ENCODE results near the gene THNSL1. TPM values are rescaled to one million over a fixed set of nuclear protein-coding genes. Genes with fewer than 3 reads are reported as not detected.

Gene THNSL1
- total and polyA plus RNA-seq, 2 of the 13 experiments (the other 11 are each of a cell fraction or from before 2014, with no cell fraction given), result 1.3 to 3.8 TPM

GRCh38 chr10:25061711-25062449 lies 45.5 kb downstream of the THNSL1 start:
- Histone ChIP-seq H3K27me3 (ENCODE audit: control insufficient read depth in 1 of 2, insufficient read depth in 2 of 2, low read length in 2 of 2) (no peaks in the 10 kb centered on the region), H3K79me2 (ENCODE audit: insufficient read depth, low read length) (no peaks in the 10 kb centered on the region), H3K9me3 (ENCODE audit: low read length) (no peaks in the 10 kb centered on the region), H3K9ac (ENCODE audit: insufficient read depth, low read depth, low read length) (peak overlapping the region; percentile 65), H2AFZ (ENCODE audit: low read length) (peak overlapping the region; percentile 66), H3K36me3 (replicated peaks in 1 of 2; ENCODE audit: control insufficient read depth in 1 of 2, insufficient read depth in 2 of 2, low read length in 2 of 2) (no peaks in the 10 kb centered on the region), H4K20me1 (ENCODE audit: insufficient read depth, low read length) (no peaks in the 10 kb centered on the region), H3K27ac (ENCODE audit: extremely low read length, insufficient read depth, low read length) (peak overlapping the region; percentile 69), H3K4me1 (ENCODE audit: insufficient read depth, low read length) (peaks cover 59% of the 10 kb centered on the region), H3K4me3 (replicated peaks in 1 of 3; ENCODE audit: insufficient read depth in 1 of 3, low read depth in 2 of 3, low read length in 3 of 3) (peak overlapping the region; percentile 34 to 59 (median 46)), H3K4me2 (ENCODE audit: low read depth, low read length) (peak overlapping the region; percentile 71)
- BruUV-seq (replicated peaks), result TSS peak; percentile 86
- FAIRE-seq (peak; percentile 26), ATAC-seq (no peak; the same call in 2 of the 3 replicates), DNase-seq (ENCODE audit: low spot score) (no peak)
- intact Hi-C loops (cut with micrococcal nuclease; ENCODE audit: unreplicated experiment) (loop anchor here (1.0 to 5.0 kb wide), 2 partner anchors 17 to 45 kb away; partner anchors contain the start of genes ENKUR and THNSL1), in situ Hi-C loops (cut with HindIII; ENCODE audit: extremely low pct_ligation_motif_present, low pct_unique_long_range_greater_than_20kb) (loop anchor here (5.0 kb wide), 1 partner anchor 45 kb away; the partner anchor contains the start of genes ENKUR and THNSL1)
- ChIA-PET POLR2A (interaction anchor here (2.0 kb wide), 2 partner anchors 17 to 46 kb away, joined by 8 to 11 read pairs; partner anchors contain the start of genes ENKUR and THNSL1), CTCF (ENCODE audit: low intra/inter-chr PET ratio, low total read pairs) (no interaction called here)
- 49% methylated on average over 11 of the region's 11 CpGs for WGBS (ENCODE audit: low lambda C conversion rate)
- TF ChIP-seq ZBTB7A (CRISPR knock-in tag; IDR thresholded peaks at IDR 0.05) (no peak), ZNF639 (CRISPR knock-in tag; conservative IDR thresholded peaks at IDR 0.05) (no peak), ZNF512 (CRISPR knock-in tag; IDR thresholded peaks at IDR 0.05) (no peak), EP300 (IDR thresholded peaks at IDR 0.05; ENCODE audit: low read depth in 2 of 2, low read length in 2 of 2) (no peak), EP300 (CRISPR knock-in tag; IDR thresholded peaks at IDR 0.05; ENCODE audit: borderline replicate concordance) (no peak), MTF2 (CRISPR knock-in tag; IDR thresholded peaks at IDR 0.05; ENCODE audit: borderline replicate concordance) (no peak), ZNF101 (CRISPR knock-in tag; IDR thresholded peaks at IDR 0.05; ENCODE audit: borderline replicate concordance, low read depth) (no peak), EZH2 (conservative IDR thresholded peaks at IDR 0.05; ENCODE audit: low read depth, low read length) (no peak), RERE (CRISPR knock-in tag; IDR thresholded peaks at IDR 0.05; ENCODE audit: low read depth) (no peak), REL (CRISPR knock-in tag; conservative IDR thresholded peaks at IDR 0.05) (no peak), ZNF326 (CRISPR knock-in tag; IDR thresholded peaks at IDR 0.05; ENCODE audit: borderline replicate concordance) (no peak), ZNF614 (CRISPR knock-in tag; IDR thresholded peaks at IDR 0.05; ENCODE audit: borderline replicate concordance) (no peak)
